SK-N-MC (cell line): Measurements from ENCODE around the gene ISCA1.

Source experiments
- EZH2 ChIP-seq: fragments of 200-600 bp; sonication (generic); IDR thresholded peaks from one replicate; pipeline ENCODE4 v1.6.1; 2017; ENCODE audit warnings: antibody characterized with exemption
- FOXP2 ChIP-seq: optimal IDR thresholded peaks from 2 replicates; pipeline ENCODE3; 2011; ENCODE audit warnings: mild to moderate bottlenecking, moderate library complexity; ENCODE audit not compliant: insufficient read depth; ENCODE audit errors: extremely low read length, control extremely low read depth
- POLR2AphosphoS5 ChIP-seq: IDR thresholded peaks from 2 replicates; pipeline ENCODE4 v1.6.1; 2012; ENCODE audit warnings: mild to moderate bottlenecking, low read depth, low read length, borderline replicate concordance

GRCh38 chr9:86328156-86328555 is 45.8 kb upstream of the ISCA1 start:
- TF ChIP-seq EZH2 (no peak), POLR2AphosphoS5 (no peak), FOXP2 (no peak)
